NCI-H1930 (cell line): ENCODE measurements around the gene CCDC148.

ENCODE experiments used
- DNase-seq, 2 experiments: peaks; one replicate each; lab custom pipeline; 2025; lab: John Stamatoyannopoulos, UW

Gene CCDC148

GRCh38 chr2:158212301-158212700 lies 244.3 kb downstream of the CCDC148 start:
- DNase-seq = no peak

DNA sequence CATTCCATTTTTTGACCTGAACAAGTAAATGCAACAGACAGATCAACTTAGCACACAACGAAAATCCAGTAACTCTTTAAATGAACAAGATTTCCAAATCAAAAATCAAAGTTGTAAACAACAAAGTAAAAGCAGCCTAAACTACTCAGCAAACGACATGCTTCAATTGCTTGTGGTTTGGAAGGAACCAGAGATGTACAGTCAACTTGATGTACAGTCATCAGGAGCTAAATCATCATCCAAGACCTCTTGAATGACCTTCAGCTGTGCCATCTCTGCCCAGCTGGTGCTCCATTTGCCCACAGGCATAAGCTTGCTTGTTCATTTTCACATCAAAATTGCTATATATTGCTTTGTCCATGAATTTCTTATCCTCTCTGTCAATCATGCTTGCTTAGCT lies 245.1 kb downstream of the CCDC148 start:
- no peak for DNase-seq

DNA sequence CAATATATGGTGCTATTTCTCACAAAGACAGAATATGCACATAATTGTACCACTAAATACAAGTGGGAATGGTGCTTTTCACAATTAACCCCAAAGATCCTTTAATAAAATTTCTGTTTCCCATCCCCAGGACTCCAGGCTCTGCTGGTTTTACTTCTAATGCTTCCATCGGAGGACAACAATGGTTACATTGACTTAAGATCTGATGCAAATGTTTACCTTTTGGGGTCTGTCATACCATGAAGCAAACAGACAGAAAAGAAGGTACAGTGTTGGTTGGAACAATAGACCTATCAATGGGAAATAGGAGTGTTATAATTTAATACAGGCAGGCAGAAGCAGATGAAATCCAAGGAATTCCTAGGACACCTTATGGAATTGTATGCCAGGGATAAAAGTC lies 249.2 kb downstream of the CCDC148 start:
- no peak for DNase-seq

- no peak for DNase-seq
Measured at GRCh38 chr2:158205215-158205614, 251.3 kb downstream of the CCDC148 start.

- no peak for DNase-seq
Measured at GRCh38 chr2:158204741-158205165, 251.8 kb downstream of the CCDC148 start.

DNA sequence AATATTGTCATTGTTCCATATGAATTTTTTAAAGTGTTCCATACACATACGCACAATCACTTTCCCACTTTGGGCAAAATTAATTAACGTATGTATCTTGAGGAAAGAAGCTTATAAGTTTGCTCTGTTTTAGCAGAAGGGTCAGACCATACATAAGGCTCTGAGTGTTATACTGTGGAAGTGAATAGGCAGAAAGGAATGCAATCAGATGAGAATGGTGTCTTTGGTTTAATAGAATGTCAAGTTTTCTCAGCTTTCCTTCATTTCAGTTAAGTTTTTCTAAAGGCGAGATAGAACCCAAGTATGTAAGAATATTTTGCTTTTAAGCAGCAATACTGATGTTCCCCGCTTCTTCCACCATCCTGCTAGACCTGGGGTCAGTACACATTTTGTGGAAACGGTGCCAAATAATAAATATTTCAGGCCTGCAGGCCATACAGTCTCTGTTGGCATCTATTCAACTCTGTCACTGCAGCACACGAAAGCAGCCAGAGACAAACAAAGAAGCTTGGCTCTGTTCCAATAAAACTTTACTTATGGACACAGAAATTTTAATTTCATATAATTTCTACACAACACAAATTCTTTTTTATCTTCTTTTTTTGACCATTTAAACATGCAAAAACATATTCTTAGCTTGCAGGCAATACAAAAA lies 254.3 kb downstream of the CCDC148 start:
- peak in 1 of 2 experiments; percentile 71 for DNase-seq

DNA sequence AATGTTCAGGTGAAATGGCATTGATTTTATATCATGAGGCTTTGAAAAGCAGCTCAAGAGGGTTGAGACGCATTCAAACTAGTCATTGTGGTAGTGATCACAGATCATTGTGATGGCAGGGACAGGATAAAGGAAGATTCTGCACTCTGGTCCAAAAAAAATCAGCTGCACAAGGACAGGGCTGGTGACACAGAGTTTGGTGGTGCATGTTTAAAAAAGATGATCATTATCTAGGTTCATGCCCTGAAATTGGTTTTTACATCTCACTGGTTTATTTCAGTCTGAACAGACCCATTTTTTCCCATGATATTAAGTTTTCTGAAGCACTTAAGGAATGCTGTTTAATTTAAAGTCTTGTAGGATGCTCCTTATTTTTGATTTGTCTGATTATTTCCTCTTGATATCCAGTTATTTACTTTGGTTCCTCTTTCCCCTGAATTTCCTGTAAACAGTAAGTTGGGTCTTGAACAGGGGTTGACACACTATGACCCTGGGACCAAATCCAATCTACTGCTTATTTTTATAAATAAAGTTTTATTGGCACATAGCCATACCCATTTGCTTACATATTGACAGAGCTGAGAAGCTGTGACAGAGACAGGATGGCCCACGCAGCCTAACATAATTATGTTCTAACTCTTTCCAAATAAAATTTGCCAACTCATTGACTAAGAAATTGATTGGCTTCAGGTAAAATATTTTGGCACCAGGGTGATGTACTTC lies 256.5 kb downstream of the CCDC148 start:
- DNase-seq = no peak

GRCh38 chr2:158197940-158198339 lies 258.6 kb downstream of the CCDC148 start:
- DNase-seq = no peak

GRCh38 chr2:158194229-158194628 lies 262.3 kb downstream of the CCDC148 start:
- no peak for DNase-seq

DNA sequence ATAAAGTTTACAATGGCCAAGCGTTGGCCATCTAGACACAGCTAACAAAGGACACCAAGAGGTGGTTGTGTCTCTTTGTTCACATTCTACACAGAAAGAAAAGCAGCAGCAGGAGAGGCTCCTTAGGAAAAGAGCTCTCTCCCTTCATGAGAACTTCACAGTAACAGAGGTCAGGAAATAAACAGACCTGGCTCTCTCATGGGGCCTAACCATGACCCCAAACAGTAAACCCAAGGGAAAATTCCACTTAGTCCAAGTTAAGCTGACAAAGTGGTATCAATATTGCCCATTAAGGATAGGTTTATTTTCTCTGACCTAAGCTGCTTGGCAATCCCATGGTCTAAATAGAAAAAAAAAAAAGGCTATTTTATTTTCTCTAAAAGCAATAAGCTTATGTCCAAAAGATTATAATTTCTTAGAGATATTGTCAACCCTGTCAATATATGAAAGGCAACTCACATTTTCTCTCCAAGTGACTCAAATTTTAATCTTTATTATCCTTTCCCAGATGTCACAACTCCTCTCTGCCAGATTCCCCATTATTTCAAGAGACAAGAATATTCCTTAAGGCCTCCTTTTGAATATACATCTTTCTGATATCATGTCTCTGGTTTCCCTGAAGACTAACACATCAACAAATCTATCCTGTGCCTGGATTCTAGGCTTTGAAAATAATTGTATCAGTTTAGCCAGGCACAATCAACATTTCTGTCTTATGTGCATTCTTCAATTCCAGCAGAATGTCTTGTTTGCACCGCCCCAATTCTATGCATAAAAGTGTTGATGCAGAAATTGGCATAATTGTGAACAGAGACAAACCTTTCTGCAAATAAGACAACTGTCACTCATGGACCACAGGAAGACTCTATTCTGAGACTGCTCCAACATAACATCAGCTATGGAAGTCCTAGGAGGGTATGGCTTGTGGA lies 263.8 kb downstream of the CCDC148 start:
- DNase-seq = no peak

DNA sequence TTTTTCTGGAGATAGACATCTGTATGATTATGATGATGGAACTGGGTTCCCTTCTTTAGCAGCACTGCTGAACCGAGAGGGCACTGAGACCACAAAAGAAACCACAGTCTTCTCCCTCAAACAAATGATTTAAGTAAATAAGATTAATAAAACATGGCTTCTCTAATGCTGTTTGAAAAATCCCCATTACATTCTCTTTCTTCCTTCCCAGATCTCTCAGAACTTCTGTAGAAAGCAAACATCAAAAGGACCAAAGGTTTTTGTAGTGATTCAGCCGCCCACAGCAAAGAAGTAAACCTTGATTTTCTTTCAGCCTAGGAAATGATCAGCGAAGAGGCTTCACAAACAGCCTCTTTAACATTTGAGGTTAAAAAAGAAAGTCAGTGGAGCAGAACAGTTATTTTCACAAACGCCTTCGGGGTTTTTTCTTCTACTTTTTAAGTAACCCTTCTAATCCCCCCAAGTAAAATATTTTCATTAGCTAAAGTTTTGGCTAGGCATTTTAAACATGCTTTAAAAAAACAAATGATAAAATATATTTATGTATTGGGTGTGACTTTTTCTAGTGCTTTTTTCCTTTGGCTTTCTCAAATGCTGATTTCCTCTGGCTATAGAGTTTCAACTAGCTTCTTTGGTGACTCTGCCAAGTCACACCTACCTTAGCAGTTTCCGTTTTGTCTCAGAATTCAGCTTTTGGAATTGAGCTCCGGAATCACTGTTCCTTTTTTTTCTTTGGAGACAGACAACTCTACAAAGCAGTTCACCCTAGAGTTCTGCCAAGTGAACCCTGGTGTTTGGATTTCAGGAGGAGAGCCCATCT lies 265.3 kb downstream of the CCDC148 start:
- peak; percentile 58 to 74 for DNase-seq

DNA sequence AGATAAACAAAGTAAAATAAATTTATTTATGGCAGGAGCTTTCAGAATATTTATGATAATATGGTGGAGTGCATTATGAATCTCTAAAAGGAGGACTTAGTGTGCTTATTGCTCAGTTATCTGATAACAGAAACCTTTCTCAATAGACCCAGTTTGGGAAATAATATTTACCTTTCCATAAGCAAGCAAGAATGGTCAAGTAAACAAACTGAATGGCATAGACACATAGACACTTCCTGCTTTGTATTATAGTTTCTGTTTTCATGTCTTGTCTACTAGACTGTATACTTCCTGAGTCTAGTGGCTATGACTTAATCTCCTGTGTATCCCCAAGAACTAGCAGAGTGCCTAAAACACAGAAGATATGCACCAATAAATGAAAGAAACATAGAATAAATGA lies 267.0 kb downstream of the CCDC148 start:
- DNase-seq = peak in 1 of 2 experiments; percentile 66

- DNase-seq = no peak
Measured at GRCh38 chr2:158187908-158188307, 268.6 kb downstream of the CCDC148 start.

GRCh38 chr2:158184556-158185343 lies 271.8 kb downstream of the CCDC148 start:
- no peak for DNase-seq

DNA sequence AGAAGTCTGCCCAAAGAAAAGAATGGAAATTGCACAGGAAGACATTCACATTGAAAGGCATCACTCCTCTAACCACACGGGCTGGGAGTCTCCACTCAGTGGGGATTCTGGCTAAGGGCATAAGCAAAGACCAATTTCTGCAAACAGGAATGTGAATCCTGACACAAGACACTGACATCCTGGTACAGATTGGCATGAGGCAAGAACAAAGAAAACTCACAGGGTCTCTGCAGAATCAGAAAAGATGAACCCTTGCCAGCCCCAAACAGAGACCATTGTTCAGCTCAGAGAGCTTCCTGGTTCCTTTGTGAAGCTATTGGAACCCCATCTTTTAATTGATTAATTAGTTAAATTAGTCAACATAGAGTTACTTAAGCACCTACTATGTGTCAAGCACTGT lies 272.6 kb downstream of the CCDC148 start:
- DNase-seq = no peak

DNA sequence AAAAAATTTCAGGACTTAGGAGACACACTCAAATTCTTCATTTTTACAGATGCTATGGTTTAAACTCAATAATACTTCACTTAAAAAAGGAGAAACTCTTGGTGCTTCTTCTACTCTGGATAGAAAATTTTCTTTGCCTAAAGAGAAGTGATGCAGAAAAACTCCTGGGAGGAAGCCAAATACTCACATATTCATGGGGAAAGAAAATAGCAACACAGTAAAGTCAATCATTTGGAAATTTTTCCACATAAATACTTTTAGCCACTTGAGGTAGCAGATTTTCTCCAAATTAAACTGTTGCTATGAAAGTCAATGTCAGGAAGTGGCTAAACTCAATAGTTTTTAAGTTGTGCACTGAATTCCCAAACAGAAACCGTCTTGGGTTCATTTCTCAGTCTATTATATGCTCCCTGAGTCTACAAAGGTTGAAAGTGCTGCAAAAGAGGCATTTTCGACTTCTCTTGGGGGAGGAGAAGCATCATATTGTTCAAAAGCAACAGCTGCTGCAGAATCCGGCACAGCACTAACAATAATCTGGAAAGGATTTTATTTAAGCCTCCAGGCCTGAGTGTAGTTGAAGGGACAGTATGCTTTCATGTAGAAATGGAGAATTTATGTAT lies 273.8 kb downstream of the CCDC148 start:
- no peak for DNase-seq

DNA sequence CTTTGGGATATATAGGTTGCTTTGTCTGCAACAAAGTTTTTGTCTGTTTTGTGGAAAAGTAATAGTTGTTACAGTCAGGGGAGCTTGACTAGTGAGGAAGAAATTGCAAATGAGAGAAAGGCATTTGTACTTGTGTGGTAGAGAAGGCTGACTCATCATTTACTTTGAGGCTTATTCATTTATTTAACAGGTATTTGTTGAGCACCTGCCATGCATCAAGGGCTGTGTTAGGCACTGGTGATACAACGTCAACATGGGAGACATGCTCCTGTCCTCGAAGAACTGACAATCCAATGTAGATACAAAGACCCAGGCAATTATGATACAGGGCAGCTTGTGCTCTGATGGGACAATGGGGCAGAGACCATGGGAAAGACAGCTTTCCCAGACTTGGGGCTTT lies 275.4 kb downstream of the CCDC148 start:
- peak in 1 of 2 experiments; percentile 25 for DNase-seq

- DNase-seq = no peak
Measured at GRCh38 chr2:158179660-158180059, 276.9 kb downstream of the CCDC148 start.

DNA sequence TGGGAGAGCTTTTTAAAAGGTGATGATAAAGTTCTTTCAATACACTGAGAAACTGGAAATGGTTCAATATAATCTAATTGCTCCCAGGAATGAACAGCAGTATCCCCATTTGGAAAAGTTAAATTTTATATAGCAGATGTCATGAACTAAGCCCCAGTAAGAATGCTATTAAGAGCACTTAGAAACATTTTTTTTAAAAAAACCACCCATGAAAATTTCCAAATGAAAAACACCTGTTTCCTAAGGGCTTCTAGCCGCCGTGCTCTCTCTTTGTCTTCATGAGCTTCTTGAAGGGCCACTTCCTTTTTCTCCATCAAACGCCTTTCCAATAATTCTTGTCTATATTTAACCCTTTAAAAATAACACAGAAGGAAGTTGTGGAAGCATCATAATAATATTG lies 277.9 kb downstream of the CCDC148 start:
- no peak for DNase-seq

DNA sequence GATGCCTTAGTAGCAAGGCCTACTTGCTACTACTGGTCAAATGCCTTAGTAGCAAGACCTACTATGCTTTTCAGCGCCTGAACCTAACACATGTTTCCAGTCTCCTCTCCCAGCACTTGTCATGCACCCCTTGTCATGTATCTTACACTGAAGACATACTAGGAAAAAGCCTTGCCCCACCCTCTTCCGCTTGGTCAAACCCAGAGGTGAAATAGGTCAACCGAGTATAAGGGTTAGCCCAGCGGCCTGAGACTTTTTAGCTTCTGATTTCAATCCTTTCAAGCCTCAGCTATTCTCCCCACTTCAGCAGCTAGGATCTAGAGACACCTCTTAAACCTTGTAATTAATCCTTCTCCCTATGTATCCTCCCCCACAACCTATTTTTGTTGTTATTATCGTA lies 281.6 kb downstream of the CCDC148 start:
- DNase-seq = no peak
